IPS-NIHi11 (cell line): Measurements from ENCODE around the gene RASD1.
A peak's percentile ranks its signal among the peaks of the same experiment; 100 is the strongest.

ENCODE experiments used
- DNase-seq: peaks from one replicate; pipeline ENCODE4 v3.0.0; 2012; ENCODE audit warnings: mixed read lengths, low spot score

RASD1 gene

DNA sequence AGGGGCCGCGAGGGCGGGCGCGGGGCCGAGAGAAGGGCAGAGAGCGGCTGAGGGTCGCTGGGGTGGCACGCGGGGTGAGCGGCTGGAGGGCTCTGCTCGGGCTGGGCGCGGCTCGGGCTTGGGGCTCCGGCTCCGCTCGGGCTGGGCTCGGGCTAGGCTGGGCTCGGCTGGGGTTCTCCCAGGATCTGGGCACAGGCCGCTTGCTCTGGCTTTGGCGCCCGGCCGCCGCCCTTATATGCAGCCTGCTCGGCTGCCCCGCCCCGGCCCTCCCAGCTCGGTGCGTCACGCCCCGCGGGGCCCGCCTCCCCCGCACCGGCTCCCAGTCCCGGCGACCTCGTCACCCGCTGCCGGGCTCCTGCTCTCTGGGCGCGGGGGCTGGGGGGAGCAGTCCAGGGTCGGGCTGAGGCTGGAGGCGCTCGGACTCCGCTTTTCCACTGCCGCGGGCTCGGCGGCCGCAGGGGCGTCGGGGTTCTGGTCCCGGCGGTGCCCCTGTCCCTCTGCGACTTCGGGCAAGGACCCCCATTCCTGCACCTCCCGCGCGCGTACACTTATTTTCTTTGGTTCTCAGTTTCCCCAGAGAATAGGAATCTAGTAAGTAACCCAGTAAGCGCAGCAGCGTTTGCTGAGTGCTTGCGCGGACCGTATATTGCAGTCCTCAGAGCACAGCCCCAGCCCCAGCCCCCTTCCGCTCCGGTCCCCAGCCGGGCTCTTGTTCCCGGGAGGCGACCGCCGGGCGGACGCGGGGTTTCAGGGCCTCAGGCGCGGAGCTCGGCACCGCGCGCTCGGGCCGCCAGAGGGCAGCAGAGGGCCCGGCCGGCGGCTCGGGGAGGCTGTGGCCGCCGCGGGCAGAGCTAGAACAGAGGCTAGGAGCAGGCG lies at the start of gene RASD1:
Gene RASD1, minus strand, starts transcription at position 207 of the 876 bp plus-strand sequence. CDS start 214 bp downstream, outside the sequence.
- peak; percentile 96 for DNase-seq

DNA sequence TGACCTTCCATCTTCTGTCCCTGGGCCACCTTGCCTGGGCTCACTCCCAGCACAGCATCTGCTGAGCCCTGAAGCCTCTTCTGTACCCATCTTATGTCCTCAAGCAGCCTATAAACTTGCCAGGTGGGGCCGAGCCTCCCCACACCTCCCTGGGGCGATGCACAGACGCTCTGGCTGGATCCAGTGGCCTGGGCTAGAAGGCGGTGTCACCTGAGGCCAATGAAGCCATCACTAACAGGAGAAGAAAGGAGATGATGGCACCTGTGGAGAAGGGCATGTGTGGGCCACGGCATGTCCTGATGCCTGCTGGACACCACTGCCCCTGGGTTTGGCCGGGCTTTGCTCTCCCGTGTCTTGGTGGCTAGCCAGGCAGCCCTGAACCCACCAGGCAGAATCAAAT lies 49.8 kb upstream of the RASD1 start:
- no peak for DNase-seq

GRCh38 chr17:17545031-17545820 lies 49.0 kb upstream of the RASD1 start:
- no peak for DNase-seq

DNA sequence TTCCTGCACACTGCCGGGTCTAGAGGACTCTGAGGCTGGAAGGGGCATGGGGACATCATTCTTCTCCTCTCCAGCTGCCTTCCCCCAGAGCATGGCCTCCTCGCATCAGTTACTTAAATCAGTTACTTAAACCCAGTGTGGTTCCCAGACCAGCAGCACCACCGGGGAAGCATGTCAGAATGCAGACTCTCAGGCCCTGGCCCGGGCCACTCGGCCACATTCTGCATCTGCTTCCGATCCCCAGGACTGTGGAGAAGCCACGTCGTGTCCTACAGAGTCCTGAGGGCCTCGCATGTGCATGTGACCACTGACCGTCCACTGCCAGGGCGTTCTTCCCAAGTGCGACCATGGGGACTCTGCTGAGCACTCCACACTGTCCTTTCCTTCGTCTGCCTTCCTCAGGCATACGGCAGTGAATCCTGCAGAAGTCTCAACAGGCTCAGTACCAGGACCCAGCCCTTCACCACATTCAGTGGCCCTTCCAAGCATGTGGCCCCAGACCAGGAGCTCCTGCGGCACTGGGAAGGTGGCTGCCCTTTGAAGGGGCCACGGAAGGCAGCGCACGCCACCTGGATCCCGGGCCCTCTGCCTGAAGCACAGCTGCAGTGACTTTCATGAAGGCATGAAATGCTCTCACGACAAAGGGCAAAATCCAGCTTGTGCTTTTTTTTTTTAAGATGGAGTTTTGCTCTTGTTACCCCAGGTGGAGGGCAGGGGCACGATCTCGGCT lies 46.9 kb upstream of the RASD1 start:
- no peak for DNase-seq

DNA sequence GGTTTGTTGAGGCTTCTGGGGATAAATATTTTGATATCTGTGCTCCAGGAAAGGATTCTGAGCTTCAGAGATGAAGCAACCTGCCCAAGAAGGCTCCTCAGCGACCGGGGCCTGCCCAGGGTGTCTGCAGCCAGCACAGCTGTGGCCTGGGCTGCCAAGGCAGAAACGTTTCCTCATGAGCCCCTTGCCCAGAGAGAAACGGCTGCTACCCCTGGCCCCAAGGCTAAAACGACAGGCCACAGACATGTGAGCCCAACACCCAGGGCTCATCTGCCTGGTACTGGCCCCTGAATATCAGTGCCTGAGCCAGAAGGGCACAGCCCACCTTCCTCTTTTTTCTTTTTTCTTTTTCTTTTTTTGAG lies 45.4 kb upstream of the RASD1 start:
- no peak for DNase-seq

DNA sequence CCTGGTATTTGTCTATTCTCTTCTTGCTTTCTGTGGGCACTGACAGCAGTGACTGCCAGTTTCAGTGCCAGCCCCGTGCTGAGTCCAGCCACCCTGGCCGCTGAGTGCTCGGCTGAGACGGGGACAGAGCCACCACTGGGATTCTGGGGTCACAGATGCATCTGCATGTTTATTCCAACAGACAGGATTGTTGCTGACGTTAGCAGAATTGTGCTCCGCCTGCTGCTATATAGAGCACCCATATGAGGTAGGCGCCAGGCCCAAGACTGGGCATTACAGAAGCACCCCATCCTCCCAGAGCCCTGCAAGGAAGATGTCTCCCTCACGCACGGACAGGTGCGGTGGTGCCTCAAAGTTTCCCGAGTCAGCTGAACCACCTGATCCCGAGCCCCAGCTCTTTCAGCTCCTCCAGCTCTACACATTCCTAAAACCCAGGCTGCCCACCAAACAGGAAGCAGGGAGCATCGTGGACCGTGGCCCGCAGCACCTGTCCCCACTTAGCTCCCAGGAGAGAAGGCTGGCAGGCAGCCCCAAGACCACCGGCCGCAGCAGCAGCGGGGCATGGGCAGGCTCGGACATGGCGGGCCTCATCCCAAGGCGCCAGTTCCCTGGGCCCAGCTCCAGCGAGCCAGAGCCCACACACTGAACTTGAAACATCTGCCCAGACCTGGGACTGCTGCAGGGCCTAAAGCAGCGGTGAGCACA lies 44.9 kb upstream of the RASD1 start:
- no peak for DNase-seq

- DNase-seq, result peak; percentile 78
These were observed 44.2 kb upstream of the RASD1 start for GRCh38 chr17:17540278-17540906.

DNA sequence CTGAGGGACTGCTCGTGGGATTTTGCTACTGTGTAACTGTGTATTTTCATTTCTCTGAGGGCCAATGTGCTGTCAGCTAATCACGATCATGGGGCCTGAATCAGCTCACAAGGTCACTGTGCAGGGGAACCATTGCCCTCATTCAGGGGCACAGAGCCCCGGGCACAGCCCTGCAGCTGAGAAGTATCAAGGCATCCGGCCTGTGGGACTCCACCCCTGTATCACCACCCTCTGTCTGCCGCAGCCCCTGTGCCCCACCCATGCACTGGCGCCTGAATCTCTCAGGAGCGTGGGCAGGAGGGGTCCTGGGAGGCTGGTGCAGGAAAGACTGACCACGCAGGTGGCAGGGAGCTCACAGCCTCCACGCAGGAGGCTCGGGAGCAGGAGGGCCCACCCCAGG lies 43.4 kb upstream of the RASD1 start:
- DNase-seq, result no peak

- peak; percentile 43 for DNase-seq
These were observed 42.5 kb upstream of the RASD1 start for GRCh38 chr17:17538417-17539391.

DNA sequence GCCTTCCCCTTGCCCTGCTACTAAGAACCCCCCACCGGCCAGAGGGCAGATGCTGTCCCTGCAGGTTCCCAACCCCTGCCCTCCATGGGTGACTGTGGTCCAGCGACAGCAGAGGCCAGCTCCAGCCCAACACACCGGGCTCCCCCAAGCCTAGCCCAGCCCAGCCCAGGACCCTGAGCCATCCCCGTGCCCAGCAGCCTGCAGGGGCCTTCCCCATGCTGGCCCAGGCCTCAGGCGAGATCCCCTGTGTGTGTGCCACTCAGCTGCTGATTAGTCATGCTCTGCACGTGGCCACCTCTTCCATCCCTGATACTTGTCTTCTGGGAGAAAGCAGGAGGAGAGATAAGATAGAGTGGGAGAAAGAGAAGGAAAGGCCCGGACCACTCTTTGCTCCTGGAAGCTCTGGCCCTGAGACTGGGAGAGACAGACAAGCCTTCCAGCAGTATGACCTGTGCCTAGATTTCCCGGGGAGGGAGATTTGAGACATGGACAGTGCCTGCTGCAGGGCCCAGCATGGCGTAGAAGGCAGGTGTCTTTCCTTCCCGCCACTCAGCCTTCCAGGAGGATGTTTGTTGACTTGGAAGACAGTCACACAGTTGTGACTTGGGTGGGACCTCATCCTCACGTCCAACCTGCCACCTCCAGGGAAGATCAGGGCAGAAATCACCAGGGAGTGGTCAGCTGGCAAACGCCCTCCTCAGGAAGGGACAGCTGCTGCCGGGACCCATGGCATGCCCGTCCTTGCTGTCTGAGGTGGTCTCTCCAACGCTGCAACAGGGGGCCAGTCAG lies 41.3 kb upstream of the RASD1 start:
- DNase-seq, result no peak

DNA sequence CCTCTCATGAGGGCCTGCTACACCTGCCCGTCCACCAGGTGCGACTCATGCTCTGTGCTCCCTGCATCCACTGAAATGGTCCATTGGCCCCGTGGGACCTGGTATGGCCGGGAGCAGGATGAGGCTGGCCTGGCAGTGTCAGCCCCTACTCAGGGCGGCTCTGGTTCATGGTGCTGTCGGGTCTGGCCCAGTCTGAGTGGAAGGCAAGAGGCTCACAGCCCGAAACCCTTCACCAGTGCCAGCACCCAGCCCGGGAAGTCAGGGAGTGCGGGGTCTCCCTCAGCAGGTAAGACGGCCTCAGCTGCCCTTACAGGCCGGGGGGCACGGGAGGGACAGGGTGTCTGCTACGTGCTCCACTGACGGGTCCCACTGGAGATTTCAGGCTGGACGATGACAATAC lies 40.5 kb upstream of the RASD1 start:
- DNase-seq, result no peak

DNA sequence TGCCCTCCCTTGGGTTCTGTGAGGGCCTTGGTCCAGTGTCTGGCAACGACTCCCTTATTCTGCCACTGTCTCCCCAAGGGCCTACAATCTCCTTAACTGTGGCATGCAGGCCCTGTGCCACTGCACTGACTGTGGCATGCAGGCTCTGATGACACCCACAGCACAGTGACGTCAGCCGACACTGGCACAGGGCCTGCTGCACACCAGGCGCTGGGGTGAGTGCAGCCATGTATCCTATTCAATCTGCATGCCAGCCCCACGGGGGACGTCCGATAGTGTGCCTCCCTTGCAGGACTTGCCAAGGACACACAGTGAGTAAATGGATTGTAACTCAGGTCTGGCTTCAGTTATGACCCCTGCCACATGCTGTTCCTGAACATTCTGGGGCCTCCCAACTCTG lies 39.8 kb upstream of the RASD1 start:
- peak; percentile 65 for DNase-seq

- DNase-seq, result no peak
These were observed 37.8 kb upstream of the RASD1 start for GRCh38 chr17:17533901-17534441.

- DNase-seq, result no peak
These were observed 36.8 kb upstream of the RASD1 start for GRCh38 chr17:17532991-17533390.

DNA sequence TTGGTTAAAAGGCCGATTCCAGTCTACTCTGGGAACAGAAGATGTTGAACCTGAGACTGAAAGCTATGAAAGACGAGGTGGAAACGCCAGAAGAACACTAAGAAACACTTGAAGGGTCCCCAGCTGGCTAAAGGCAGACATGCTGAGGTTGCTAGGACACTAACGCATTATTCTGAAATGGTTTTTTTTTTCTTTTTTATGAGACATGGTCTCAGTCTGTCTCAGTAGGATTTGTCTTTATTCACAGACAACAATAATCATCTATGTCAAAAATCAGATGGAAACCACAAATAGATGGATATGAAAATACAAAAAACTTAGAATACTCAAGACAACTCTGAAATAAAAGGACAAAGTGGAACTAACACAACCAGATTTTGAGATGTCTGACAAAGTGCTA lies 35.0 kb upstream of the RASD1 start:
- DNase-seq, result no peak

DNA sequence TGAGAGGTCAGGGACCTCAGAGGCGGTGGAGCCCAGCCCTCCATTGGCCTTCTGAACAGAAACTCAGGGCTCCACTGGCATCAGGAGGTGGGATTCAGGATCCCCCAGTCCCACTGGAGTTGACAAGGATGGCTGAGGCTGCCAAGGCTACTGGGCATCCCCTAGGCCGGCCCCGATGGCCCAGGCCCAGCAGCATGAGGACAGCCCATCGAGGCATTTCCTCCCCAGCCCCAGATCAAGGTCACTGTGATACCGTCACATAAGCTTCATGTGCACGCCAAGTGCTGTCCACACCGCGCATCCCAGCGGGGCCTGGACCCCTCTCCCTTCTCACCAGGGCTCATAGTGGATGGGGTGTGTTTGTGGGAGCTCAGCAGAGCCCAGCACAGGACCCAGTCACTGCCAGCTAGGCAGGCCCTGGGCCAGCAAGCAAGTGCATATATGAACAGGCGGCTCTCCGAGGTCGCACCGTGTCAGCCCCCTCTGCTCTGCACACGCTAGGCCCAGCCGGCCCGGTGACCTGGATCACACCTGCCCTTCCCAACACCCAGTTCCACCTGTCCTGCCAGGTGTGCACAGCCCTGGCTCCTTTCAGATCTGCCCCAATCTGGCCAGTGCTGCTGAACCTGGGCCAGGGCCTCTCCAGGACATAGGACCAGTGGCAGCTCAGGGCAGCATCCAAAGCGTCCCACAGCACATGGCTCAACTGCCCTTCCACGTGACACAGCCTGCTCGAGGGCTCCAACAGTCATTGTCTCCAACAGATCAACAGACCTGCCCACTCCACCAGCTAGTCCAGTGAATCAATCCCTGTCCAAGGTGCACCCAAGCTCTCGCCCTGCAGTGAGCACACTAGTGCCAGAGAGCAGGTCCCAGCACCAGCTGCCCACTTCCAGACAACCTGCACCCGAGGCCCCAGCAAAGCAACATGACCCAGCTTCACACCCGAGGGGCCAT lies 32.8 kb upstream of the RASD1 start:
- no peak for DNase-seq

DNA sequence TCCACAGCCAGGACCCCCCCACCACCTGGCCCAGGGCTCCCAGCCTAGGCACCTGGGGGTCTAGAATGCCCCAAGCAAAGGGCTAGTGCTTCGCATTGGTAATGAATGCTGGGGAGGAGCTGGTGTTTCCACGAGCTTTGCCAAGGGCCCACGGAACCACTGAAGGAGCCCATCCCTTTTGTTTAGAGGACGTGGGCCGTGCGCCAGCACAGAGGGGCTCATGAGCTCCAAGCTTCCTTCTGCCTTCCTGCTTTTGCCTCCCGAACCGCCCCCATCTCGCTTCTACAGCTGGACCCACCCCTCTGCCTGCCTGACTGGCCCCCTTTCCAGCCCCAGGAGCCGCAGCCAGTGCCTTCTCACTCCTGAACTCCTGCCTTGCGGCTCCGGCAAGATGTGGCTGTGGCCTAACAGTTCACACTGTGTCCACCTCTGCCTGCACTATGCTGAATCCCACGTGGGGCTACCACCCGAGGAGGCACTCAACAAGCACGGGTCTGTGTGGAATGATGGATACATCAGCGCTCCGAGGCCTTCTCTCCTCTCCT lies 31.8 kb upstream of the RASD1 start:
- no peak for DNase-seq

GRCh38 chr17:17527534-17527933 lies 31.3 kb upstream of the RASD1 start:
- DNase-seq, result no peak
